ENCODE data around the gene CIITA. TPM values are rescaled to one million over a fixed set of nuclear protein-coding genes. Genes with fewer than 3 reads are reported as not detected.

Gene CIITA
- total and polyA plus RNA-seq, 4 donors, result 11.5 to 59.6 (median 26.6) TPM

DNA sequence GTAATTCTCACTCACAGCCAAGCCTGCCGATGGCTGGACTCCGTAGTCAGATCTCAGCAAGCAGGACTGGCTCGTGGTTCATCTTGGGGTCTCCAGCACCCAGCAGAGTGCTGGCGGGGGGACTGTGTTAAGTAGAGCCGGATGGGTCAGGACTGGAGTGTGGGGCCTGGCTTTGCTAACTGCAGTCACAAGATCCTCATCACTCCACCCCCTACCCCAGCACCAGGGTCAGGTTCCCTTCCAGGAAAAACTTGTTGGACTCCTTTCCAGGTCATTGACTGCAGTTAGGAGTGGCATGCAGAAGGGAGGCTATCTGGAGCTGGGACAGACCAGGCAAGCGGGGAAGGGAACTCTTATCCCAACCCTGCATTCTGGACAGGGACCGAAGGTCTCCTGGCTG lies 6.0 kb downstream of the CIITA start:
- Histone ChIP-seq H3K4me3 (no peak overlapping the region), H3K27me3 (ENCODE audit: control insufficient read depth in 3 of 3, insufficient read depth in 3 of 3, low read length in 2 of 3) (peaks cover 0 to 18% (median 17%) of the 10 kb centered on the region in 3 donors), H3K27ac (ENCODE audit: low read depth in 1 of 2, low read length in 1 of 2) (peak overlapping the region in 1 of 2 donors; percentile 78), H3K9me3 (ENCODE audit: control insufficient read depth in 4 of 4, insufficient read depth in 3 of 4, low read length in 3 of 4) (no peaks in the 10 kb centered on the region), H3K36me3 (ENCODE audit: control insufficient read depth in 4 of 4, insufficient read depth in 4 of 4, low read length in 4 of 4) (no peaks in the 10 kb centered on the region), H3K4me1 (ENCODE audit: control insufficient read depth in 5 of 5, insufficient read depth in 5 of 5, low read length in 5 of 5) (peaks cover 0 to 26% (median 2%) of the 10 kb centered on the region in 5 donors), H3K9ac (ENCODE audit: insufficient read depth in 1 of 2, low read length in 2 of 2) (no peak overlapping the region)
- DNase-seq, result peak in 1 of 3 donors; percentile 69
- 70 to 80% methylated on average over 7 of the region's 7 CpGs for WGBS, 2 donors
- ATAC-seq (ENCODE audit: insufficient read depth, low FRiP score), result no peak
- no peak for TF ChIP-seq CTCF (IDR thresholded peaks at IDR 0.05; ENCODE audit: control extremely low read depth, extremely low read depth)

DNA sequence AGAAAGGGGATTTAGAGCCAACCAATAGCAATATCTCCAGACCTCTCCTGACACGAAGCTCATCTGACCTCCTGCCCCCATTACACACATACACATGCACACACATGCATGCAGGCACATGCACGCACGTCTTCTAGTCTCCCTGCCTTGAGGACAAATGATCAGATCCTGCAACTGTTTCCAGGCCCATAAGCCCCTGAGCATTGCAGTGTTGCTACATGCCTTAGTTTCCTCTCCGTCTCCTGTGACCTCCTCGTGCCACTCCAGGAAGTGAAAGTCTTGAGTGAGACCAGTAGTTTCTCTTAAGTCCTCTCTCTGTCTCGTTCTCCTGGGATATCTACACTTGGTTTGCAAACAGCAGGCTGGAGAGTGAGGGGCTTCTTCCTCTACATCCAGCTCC lies 8.2 kb downstream of the CIITA start:
- peak overlapping the region in 1 of 2 donors; percentile 66 for H3K27ac ChIP-seq (ENCODE audit: low read depth in 1 of 2, low read length in 1 of 2)
- no peak overlapping the region for H3K9ac ChIP-seq (ENCODE audit: insufficient read depth in 1 of 2, low read length in 2 of 2)
- H3K27me3 ChIP-seq (ENCODE audit: control insufficient read depth in 3 of 3, insufficient read depth in 3 of 3, low read length in 2 of 3), result peaks cover 0 to 9% (median 0%) of the 10 kb centered on the region in 3 donors
- DNase-seq (no peak), ATAC-seq (ENCODE audit: insufficient read depth, low FRiP score) (no peak)
- H3K9me3 ChIP-seq (ENCODE audit: control insufficient read depth in 4 of 4, insufficient read depth in 3 of 4, low read length in 3 of 4), result no peaks in the 10 kb centered on the region
- H3K36me3 ChIP-seq (ENCODE audit: control insufficient read depth in 4 of 4, insufficient read depth in 4 of 4, low read length in 4 of 4), result peaks cover 0 to 3% (median 0%) of the 10 kb centered on the region in 4 donors
- no peak overlapping the region for H3K4me3 ChIP-seq
- WGBS, 2 donors, result 35 to 46% methylated on average over 6 of the region's 6 CpGs
- no peak for TF ChIP-seq CTCF (IDR thresholded peaks at IDR 0.05; ENCODE audit: control extremely low read depth, extremely low read depth)
- peaks cover 0 to 20% (median 0%) of the 10 kb centered on the region in 5 donors for H3K4me1 ChIP-seq (ENCODE audit: control insufficient read depth in 5 of 5, insufficient read depth in 5 of 5, low read length in 5 of 5)

GRCh38 chr16:10888320-10888937 lies 11.4 kb downstream of the CIITA start:
- H3K4me3 ChIP-seq, result no peak overlapping the region
- no peak overlapping the region for H3K9ac ChIP-seq (ENCODE audit: insufficient read depth in 1 of 2, low read length in 2 of 2)
- ATAC-seq (ENCODE audit: insufficient read depth, low FRiP score), result no peak
- DNase-seq, result no peak
- 51 to 59% methylated on average over 10 of the region's 10 CpGs for WGBS, 2 donors
- H3K27me3 ChIP-seq (ENCODE audit: control insufficient read depth in 3 of 3, insufficient read depth in 3 of 3, low read length in 2 of 3), result peaks cover 0 to 3% (median 0%) of the 10 kb centered on the region in 3 donors
- H3K36me3 ChIP-seq (ENCODE audit: control insufficient read depth in 4 of 4, insufficient read depth in 4 of 4, low read length in 4 of 4), result peaks cover 0 to 3% (median 0%) of the 10 kb centered on the region in 4 donors
- no peak overlapping the region for H3K27ac ChIP-seq (ENCODE audit: low read depth in 1 of 2, low read length in 1 of 2)
- H3K9me3 ChIP-seq (ENCODE audit: control insufficient read depth in 4 of 4, insufficient read depth in 3 of 4, low read length in 3 of 4), result no peaks in the 10 kb centered on the region
- no peak for TF ChIP-seq CTCF (IDR thresholded peaks at IDR 0.05; ENCODE audit: control extremely low read depth, extremely low read depth)
- peaks cover 0 to 18% (median 0%) of the 10 kb centered on the region in 5 donors for H3K4me1 ChIP-seq (ENCODE audit: control insufficient read depth in 5 of 5, insufficient read depth in 5 of 5, low read length in 5 of 5)

All from lung (tissue), 12 donors.